HG03066 (cell line): Measurements from ENCODE around the gene NADSYN1.

Source experiments
- ATAC-seq: cut with Tn5 transposase; IDR thresholded peaks from one replicate; pipeline ENCODE4 v1.9.1; 2021; ENCODE audit warnings: low read depth; ENCODE audit not compliant: unreplicated experiment

NADSYN1 gene

GRCh38 chr11:71489311-71490043 is 36.5 kb downstream of the NADSYN1 start:
- ATAC-seq: no peak

DNA sequence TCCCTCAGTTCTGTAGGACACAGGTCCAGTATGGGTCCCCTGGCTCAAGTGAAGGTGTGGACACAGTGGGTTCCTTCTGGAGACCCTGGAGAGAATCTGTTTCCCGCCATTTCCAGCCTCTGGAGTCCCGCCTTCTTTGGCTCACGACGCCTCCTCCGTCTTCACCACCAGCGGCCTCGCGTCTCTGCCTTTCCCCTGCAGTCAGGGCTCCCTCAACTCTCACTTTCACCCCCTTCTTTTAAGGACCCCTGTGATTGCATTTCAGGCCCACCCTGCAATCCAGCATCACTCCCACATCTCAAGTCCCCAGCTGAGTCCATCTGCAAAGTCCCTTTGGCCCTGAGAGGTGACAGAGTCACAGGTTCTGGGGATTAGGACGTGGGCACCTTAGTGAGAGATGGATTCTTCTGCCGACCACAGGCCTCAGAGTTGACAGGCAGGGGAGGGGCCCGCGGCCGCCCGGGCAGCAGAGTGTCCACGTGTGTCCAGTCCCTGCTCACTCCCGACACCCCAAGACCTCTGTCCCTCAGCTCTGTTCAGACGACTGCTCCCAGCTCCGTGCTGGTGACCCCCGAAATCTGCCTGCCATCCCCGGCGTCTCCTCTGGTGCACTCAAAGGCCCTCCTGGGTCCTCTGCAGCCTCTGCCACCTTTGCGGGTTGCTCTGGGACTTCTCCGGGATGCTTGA is 37.2 kb downstream of the NADSYN1 start:
- no peak for ATAC-seq

- no peak for ATAC-seq
Measured at GRCh38 chr11:71490731-71491390, 37.9 kb downstream of the NADSYN1 start.

- ATAC-seq: no peak
Measured at GRCh38 chr11:71491531-71491930, 38.5 kb downstream of the NADSYN1 start.

- ATAC-seq: no peak
Measured at GRCh38 chr11:71491940-71492339, 38.9 kb downstream of the NADSYN1 start.

DNA sequence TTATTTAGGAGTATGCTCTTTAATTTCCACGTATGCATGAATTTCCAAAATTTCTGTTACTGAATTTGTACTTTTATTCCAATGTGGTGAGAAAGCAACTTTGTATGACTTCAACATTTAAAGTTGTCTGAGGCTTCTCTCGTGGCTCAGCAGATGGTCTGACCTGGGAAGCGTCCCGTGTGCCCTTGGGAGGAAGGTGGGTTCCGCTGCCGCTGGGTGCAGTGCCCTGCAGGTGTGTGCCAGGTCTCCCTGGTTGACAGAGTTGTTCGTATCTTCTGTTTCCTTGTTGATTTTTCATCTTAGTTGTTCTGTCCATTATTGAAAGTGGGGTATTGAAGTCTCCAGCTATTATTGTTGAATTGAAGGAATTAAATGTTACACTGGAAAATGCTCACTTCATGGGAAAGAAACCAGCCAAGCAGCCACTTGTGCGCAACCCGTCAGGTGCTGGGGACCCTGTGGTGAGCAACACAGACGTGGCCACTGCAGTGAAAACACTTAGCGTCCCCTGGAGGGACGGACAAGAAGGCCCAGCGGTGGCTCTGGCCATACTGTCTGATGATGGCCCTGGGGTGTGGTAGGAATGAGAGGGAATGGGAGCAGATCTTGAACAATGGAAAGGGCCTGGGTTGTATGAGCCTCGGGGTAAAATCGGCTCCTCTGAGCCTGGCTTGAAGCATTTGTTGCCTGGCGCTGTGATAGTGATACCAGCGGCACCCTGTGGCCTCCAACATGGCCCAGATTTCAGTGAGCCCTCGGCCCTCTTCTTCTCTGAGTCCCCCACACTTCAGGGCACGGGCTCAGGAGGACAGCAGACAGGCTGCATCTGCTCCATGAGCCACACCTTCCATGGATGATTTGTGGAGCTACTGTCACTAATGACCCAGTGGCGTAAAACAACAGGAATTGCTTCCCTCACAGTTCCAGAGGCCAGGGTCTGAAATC is 42.6 kb downstream of the NADSYN1 start:
- no peak for ATAC-seq

DNA sequence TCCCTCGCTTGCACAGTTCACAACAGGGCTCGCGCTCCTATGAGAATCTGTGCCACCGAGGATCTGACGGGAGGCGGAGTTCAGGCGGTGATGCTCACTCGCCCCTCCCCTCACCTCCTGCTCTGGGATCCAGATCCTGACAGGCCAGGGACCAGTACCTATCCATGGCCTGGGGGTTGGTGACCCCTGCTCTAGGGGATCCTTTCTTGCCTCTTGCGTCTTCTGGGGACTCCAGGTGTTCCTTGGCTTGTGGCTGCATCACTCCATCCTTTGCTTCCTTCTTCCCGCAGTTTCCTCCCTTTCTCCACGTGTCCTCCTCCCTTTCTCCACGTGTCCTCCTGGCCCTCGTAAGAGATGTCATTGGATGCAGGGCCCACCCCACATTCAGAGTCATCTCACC is 43.4 kb downstream of the NADSYN1 start:
- ATAC-seq: no peak

- no peak for ATAC-seq
Measured at GRCh38 chr11:71498091-71498490, 45.1 kb downstream of the NADSYN1 start.

- no peak for ATAC-seq
Measured at GRCh38 chr11:71499125-71499524, 46.1 kb downstream of the NADSYN1 start.

DNA sequence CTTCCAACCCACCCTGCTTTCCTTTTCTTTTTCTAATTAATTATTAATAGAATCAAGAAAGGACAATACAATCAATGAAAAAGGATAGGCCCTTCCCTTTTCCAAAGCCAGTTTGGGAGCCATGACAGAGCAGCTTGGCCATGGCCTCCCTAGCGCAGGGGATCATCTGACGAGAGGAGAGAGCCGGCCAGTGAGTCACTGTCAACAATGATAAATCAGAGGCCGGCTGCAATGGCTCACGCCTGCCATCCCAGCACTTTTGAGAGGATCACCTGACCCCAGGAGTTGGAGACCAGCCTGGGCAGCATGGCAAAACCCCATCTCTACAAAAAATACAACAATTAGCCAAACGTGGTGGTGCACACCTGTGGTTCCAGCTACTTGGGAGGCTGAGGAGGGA is 46.5 kb downstream of the NADSYN1 start:
- no peak for ATAC-seq

DNA sequence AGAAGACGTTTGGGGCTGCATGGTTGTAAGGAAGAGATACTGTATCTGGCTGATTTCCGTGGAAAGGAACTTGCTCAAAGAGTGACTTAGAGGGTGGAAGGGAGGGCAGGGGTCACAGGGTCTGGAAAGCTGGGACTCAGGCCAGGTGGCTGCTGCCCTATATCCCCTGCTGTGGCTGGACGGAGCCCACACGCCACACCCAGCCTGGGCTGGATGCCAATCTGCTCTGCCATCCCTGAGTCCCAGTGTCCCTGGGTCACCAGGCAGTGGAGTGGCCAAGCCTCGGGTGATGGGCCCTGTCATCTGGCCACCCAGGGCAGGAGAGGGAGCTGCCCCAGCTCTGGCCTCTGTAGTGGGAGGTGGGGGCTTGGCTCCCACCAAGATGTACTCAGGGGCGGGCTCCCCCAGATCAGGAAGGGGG is 47.6 kb downstream of the NADSYN1 start:
- no peak for ATAC-seq

DNA sequence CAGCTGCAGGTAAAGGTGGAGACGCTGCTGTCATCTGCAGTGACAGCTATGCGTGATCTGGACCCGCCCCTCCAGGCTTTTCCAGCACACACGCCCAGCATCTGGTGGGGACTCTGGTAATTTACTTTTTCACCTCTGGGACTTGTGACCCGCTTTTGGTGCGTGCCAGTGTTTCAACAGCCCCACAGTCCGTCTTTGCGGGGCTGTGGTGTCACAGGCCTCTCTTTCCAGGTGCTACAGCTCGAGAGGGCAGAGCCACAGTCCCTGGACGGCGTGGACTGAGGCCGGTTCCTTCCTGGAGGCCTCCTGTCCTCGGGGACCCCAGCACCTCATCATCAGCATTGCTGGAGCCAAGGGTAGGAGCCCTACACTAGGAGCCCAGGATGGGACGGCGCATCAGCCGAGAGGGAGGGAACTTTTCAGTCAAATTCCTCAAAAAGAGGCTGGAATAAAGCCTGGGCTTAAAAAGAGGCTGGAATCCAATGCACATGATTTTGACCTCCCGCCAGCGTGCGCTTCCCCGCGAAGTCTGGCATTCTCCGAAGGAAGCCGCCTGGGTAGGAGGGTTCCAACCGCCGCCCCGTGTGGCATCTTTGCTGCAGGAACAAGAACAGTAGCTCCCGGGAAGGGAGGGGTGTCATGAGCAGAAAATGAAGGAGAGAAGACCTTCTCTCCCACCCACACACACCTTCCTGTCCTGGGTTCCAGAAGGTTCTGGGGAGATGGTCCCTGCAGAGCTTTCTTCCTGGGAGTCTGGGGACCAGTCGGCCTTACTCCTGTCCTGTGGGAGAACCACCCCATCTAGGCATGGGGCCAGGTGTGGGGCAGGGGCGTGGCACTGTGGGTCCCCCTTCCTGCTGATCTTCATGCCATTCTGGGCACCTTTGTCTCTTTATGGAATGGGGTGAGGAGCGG is 48.3 kb downstream of the NADSYN1 start:
- no peak for ATAC-seq

DNA sequence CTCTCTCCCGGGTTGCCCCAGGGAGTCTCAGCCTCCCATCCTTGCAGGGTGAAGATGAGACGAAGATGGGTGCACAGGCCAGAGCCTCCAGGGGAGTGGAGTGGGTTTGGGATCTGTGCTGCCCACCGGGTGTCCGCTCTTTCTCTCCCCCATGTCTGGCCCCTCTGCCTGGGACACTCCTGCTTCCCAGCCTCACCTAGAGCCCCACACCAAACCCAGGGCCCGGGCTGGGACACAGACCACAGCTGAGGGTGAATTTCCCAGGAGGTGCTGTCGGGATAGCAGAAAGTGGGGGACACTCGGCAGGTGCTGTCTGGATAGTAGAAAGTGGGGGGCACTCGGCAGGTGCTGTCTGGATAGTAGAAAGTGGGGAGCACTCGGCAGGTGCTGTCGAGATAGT is 49.0 kb downstream of the NADSYN1 start:
- ATAC-seq: no peak

DNA sequence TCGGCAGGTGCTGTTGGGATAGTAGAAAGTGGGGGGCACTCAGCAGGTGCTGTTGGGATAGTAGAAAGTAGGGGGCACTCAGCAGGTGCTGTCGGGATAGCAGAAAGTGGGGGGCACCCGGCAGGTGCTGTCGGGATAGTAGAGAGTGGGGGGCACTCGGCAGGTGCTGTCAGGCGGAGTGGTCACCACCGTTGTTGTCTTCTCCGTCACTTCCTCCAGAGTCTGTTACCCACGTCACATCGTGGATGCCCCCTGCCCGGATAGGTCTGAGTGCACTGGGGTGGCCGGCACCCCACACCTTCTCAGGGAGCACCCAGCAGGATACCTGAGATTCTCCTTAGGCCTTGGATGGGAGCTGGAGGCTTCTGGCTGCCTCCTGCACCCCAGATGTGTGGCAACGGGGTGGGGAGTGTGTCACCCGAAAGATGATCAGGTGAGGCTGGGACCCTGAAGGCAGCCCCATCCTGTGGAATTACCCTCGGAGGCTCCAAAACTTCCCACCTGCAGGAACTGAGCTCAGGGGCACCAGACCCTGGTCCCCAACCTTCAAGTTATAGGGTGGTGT is 50.0 kb downstream of the NADSYN1 start:
- no peak for ATAC-seq

DNA sequence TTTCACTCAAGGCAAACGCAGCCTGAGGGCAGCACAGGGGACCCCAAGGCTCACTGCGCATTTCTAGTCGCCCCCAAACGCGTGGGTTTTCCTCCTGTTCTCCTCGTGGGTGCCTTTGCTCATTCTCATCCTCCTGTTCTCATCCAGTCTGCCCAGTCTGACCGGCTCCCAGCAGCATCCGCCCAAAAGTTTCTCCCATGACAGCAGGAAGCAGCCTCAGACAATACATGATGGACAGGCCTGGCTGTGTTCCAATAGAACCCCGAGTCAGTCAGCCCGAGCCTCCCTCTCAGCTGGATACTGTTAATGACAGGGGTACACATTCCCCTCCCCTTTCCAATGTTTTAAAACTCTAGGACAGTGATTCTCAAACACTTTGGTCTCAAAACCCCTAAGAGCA is 51.5 kb downstream of the NADSYN1 start:
- ATAC-seq: no peak

DNA sequence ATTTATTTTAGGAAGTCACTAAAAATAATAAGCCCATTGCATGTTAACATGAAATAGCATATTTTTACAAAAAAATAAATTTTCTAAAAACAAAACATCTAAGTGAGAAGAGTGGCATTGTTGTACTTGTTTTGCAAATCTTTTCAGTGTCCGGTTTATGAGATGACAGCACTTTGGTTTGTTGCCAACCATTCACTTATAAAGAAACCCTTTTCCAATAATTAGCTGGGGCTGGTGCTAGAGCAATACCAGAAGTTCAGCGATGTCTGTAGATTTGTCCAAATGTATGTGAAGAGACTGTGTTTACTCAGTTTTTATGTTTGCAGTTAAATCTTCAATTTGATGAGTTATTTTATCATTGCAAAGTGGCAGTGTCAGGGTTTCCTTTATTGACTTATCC is 52.0 kb downstream of the NADSYN1 start:
- no peak for ATAC-seq

- no peak for ATAC-seq
Measured at GRCh38 chr11:71505781-71506180, 52.8 kb downstream of the NADSYN1 start.

DNA sequence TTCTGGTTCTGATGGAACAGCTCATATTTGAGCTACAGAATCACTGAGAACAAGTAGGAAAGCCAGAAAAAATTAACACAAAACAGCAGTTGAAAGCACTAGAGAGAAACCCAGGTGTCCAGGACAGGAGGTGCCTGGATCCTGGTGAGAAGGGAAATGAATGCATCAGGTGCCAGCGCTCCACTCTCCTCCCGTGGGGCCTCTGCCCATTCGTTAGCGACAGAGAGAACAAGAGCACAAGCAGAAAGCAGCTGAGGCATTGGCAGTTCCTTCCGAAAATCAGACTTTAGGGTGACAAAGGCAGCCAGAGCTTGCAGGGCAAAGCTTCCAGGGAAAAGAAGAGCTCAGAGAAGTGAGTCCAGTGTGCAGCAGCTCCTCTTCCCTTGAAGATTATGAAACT is 54.1 kb downstream of the NADSYN1 start:
- ATAC-seq: no peak
